Activated T-cell treated with anti-CD3 and anti-CD28 coated beads, Interleukin-2, amount 50 U/mL, for 4 hours (primary cell): ENCODE results near the gene RNF130. TPM values are rescaled to one million over a fixed set of nuclear protein-coding genes. Genes with fewer than 3 reads are reported as not detected.
"Not testable (repeated sequence)": the region's sequence is repeated elsewhere in the genome, so short reads cannot be mapped to it uniquely, and the experiment has no call there.

Source experiments
- ATAC-seq, 2 donors: fragments of 200-7000 bp; cut with Tn5 transposase; one replicate each; pipeline ENCODE4 v1.10.0; 2021
- DNase-seq: peaks from one replicate; pipeline ENCODE4 v3.0.0-alpha.2; 2020
- H3K27me3 Mint-ChIP-seq: one replicate; pipeline ENCODE4 v1.8.0; 2021; ENCODE audit warnings: low read depth, mixed read lengths
- H3K36me3 Mint-ChIP-seq: one replicate; pipeline ENCODE4 v1.8.0; 2022; ENCODE audit warnings: mixed read lengths; ENCODE audit not compliant: insufficient read depth
- H3K4me1 Mint-ChIP-seq: one replicate; pipeline ENCODE4 v1.8.0; 2021; ENCODE audit warnings: low read depth, mixed read lengths
- H3K4me3 Mint-ChIP-seq: one replicate; pipeline ENCODE4 v1.8.0; 2021; ENCODE audit warnings: mild to moderate bottlenecking, moderate library complexity, mixed read lengths
- H3K9me3 Mint-ChIP-seq: one replicate; pipeline ENCODE4 v1.8.0; 2021; ENCODE audit warnings: mixed read lengths
- total RNA-seq, 3 donors: library from RNA; stranded (reverse); gene quantifications; one replicate each; pipeline ENCODE4 v1.2.1, GENCODE V29; 2021

The RNF130 gene
- total RNA-seq, 3 donors from 2014 or later = 17.2 to 19.5 (median 18.4) TPM

DNA sequence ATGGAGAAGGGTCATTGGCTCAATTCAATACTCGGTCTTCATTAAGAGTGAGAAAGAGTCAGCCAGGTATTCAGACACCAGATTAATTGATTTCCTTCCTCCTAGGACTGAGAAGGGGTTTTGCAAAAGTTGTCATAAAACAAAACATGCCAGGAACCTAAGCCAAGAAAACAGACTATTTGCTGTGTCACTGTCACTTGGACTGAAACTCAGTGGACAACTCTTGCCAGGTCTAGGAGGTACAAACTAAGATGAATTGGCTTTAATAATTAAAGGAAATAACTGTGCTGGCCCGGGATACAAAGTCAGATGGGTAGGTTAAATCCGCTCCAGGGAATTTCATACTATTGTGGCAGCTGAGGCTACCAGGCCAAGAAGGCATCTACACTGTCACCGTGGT, 92.8 kb downstream of the RNF130 start:
- no peaks in the 10 kb centered on the region for H3K27me3 Mint-ChIP-seq
- ATAC-seq (no peak), DNase-seq (no peak)
- no peaks in the 10 kb centered on the region for H3K9me3 Mint-ChIP-seq
- peaks cover 4% of the 10 kb centered on the region for H3K4me1 Mint-ChIP-seq
- H3K36me3 Mint-ChIP-seq = peaks cover 21% of the 10 kb centered on the region
- no peak overlapping the region for H3K4me3 Mint-ChIP-seq

DNA sequence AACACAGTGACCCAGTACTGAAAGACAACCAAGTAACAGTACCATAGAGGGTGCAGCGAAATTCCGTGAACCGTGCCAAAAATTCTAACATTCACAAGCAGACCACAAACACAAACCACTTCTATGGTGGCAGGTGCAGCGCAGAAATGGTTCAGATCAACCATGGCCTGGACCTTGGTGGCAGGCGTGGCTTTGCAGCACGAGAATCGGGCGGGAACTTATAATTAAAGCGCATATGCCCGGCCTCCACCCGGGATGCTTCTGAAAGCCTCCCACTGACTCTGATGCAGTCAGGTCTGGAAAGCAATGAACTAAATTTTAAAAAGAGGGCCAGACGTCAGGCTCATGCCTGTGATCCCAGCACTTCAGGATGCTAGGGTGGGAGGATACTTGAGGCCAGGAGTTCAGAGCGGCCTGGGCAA, 95.8 kb downstream of the RNF130 start:
- Mint-ChIP-seq H3K4me1 (peaks cover 11% of the 10 kb centered on the region), H3K36me3 (peaks cover 21% of the 10 kb centered on the region), H3K9me3 (no peaks in the 10 kb centered on the region), H3K4me3 (no peak overlapping the region), H3K27me3 (no peaks in the 10 kb centered on the region)
- no peak for ATAC-seq
- DNase-seq = no peak

DNA sequence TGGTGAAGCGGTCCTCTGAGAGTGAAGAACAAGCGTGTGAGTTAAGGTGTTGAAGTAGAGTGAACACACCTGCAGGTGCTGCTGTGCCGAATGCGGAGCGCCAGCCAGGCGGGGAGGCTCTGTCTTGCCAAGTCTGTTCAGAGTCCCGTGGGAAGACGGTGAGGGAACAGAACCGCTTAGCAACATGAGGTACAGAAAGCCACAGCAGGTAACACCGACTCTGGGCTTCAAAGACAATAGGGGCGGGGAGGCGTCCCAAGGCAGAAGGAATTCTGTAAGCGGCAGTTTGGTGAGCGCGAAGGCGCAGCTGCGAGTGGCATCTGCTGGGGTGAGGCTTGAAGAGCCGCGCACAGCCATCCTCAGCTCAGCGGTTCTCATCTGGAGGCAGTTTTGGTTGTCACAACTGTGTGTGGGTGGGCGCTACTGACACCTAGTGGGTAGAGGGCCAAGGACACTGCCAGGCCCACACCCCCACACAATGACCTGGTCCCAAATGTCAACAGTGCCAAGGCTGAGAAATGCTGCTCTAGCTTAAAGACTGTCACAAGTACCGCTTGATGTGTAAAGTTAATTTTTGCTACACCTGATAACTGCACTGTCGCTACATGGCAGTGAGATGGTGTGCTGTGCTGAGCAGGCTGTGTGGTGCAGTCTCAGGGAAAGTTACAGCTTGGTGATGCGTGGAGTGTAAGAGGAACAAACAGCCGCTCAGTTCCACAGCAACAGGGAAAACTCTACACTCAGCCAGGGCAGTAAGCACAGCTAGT, 96.4 kb downstream of the RNF130 start:
- Mint-ChIP-seq H3K4me1 (peaks cover 12% of the 10 kb centered on the region), H3K4me3 (no peak overlapping the region), H3K27me3 (no peaks in the 10 kb centered on the region), H3K9me3 (no peaks in the 10 kb centered on the region), H3K36me3 (peaks cover 21% of the 10 kb centered on the region)
- ATAC-seq = no peak
- DNase-seq = no peak

DNA sequence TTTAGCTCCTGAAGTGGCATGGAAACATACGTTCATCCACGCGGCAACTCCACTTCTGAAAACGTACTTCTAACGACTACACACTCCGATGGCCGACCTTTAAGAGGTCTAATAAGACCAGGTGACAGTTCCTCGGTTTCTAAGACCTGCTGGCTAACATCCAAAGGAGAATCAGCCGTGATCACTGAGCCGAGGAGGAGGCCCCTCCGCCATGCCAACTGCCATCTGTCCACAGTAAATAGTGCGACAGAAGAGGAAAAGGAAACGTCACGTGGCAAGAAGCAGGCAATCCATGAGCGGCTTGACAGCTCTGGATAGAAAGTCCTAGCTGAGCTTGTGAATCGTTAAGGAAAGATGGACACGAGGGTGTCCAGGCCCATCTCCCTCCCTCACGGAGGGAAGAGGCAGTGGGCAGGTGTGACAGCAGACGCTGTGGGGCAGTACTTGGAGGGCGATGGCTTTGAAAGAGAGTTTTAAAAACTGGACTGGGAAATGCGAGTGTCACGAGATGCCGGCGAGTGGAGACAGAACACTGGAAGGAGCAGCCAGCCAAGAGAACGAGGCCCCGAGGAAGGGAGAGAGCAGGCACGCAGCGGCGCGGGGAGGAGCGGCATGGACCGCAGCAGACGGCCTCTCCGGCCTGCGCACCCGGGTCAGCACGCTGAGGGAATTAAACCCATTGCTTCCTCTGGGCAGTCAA, 97.2 kb downstream of the RNF130 start:
- no peaks in the 10 kb centered on the region for H3K9me3 Mint-ChIP-seq
- no peaks in the 10 kb centered on the region for H3K27me3 Mint-ChIP-seq
- H3K36me3 Mint-ChIP-seq = peaks cover 19% of the 10 kb centered on the region
- H3K4me1 Mint-ChIP-seq = peaks cover 12% of the 10 kb centered on the region
- no peak overlapping the region for H3K4me3 Mint-ChIP-seq
- ATAC-seq (no peak), DNase-seq (no peak)

DNA sequence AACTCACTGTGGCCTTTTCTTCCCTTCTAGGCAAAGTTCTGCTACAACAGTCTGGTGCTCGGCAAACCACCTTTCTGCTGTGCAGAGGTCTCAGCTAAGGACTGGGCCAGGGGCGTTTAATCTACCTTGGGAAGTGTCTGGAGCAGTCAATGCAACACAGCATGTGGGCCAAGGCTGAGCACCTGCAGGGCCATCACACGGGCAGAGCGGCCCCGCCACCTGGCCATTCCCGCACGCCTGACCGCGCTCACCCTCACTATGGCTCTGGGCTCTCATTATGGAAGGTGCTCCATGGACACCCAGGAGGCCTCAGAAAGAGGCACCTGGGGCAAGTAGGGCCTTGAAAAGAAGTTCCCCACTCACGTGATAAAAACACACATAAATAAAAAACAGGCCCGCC, 98.2 kb downstream of the RNF130 start:
- no peaks in the 10 kb centered on the region for H3K27me3 Mint-ChIP-seq
- ATAC-seq (no peak), DNase-seq (no peak)
- H3K4me3 Mint-ChIP-seq = no peak overlapping the region
- H3K36me3 Mint-ChIP-seq = peaks cover 18% of the 10 kb centered on the region
- peaks cover 12% of the 10 kb centered on the region for H3K4me1 Mint-ChIP-seq
- no peaks in the 10 kb centered on the region for H3K9me3 Mint-ChIP-seq

GRCh38 chr5:179969110-179969509, 102.4 kb downstream of the RNF130 start:
- Mint-ChIP-seq H3K4me1 (peaks cover 8% of the 10 kb centered on the region), H3K4me3 (no peak overlapping the region), H3K36me3 (peaks cover 25% of the 10 kb centered on the region), H3K27me3 (no peaks in the 10 kb centered on the region), H3K9me3 (no peaks in the 10 kb centered on the region)
- DNase-seq = no peak
- no peak for ATAC-seq

DNA sequence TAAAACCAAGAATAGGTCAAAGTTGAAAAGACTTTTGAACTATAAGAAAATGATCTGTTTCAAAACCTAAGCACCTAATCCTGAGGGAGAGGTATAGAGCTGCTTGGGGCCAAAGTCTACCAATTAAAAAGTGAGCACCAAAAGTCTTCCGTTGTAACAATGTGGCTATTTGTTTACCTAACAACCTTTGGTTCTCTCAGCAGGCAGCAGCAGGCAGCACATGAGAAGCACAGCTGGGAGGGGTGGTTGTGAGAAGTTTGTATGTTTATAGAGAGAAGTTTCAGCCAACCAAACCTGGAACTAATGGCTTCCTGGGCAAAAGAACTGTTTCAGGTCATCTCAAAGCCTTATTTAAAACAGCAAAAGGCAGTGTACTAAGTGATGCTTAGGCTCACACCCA, 104.1 kb downstream of the RNF130 start:
- H3K4me3 Mint-ChIP-seq = no peak overlapping the region
- peaks cover 38% of the 10 kb centered on the region for H3K36me3 Mint-ChIP-seq
- ATAC-seq (no peak), DNase-seq (no peak)
- H3K9me3 Mint-ChIP-seq = no peaks in the 10 kb centered on the region
- H3K27me3 Mint-ChIP-seq = no peaks in the 10 kb centered on the region
- H3K4me1 Mint-ChIP-seq = peaks cover 8% of the 10 kb centered on the region

DNA sequence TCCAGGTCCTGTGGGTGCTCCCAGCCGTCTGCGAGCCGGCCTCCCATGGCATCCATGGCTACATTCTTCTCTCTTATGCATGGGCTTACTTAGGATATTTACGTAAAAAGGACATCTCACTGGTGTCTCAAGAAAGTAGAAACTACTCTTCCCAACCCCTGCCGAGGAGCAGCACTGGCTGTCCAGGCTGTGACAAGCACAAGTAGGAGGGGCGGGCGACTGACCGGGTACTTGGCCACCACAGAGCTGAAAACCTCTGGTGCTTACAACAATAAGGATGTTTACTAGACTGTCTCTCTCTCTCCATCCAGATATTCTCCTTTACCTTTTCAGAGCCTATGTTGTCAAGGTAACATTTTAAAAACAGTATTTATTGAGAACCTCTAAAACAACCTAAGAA, 107.5 kb downstream of the RNF130 start:
- Mint-ChIP-seq H3K4me1 (no peaks in the 10 kb centered on the region), H3K36me3 (peaks cover 42% of the 10 kb centered on the region), H3K4me3 (no peak overlapping the region), H3K9me3 (no peaks in the 10 kb centered on the region), H3K27me3 (no peaks in the 10 kb centered on the region)
- ATAC-seq (no peak), DNase-seq (no peak)

GRCh38 chr5:179963375-179963774, 108.2 kb downstream of the RNF130 start:
- H3K9me3 Mint-ChIP-seq = no peaks in the 10 kb centered on the region
- no peaks in the 10 kb centered on the region for H3K4me1 Mint-ChIP-seq
- DNase-seq (no peak), ATAC-seq (no peak)
- H3K4me3 Mint-ChIP-seq = no peak overlapping the region
- no peaks in the 10 kb centered on the region for H3K27me3 Mint-ChIP-seq
- H3K36me3 Mint-ChIP-seq = peaks cover 42% of the 10 kb centered on the region

GRCh38 chr5:179960204-179960831, 111.2 kb downstream of the RNF130 start:
- H3K36me3 Mint-ChIP-seq = peaks cover 27% of the 10 kb centered on the region
- no peaks in the 10 kb centered on the region for H3K9me3 Mint-ChIP-seq
- no peak overlapping the region for H3K4me3 Mint-ChIP-seq
- DNase-seq (no peak), ATAC-seq (no peak)
- H3K27me3 Mint-ChIP-seq = no peaks in the 10 kb centered on the region
- no peaks in the 10 kb centered on the region for H3K4me1 Mint-ChIP-seq

DNA sequence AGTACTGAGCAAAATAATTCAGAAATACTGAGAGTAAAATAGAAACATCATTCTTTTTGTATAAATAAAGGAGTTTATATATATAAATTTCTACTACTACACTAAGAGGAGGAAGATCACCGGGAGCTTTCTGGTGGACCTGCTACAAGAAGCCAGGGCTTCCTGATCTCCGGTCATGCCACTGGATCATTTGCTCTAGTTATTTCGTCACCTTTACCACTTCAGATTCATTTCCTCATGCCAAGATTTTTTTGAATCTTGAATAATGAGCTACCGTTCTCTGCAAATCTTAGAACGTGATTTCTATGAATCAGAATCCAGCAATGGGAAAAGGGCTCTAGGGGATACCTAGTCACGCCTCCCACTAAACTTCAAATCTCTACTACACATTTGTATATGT, 111.9 kb downstream of the RNF130 start:
- ATAC-seq = no peak
- no peak for DNase-seq
- Mint-ChIP-seq H3K4me1 (no peaks in the 10 kb centered on the region), H3K4me3 (no peak overlapping the region), H3K27me3 (no peaks in the 10 kb centered on the region), H3K9me3 (no peaks in the 10 kb centered on the region), H3K36me3 (peaks cover 28% of the 10 kb centered on the region)

- H3K9me3 Mint-ChIP-seq, H3K4me3 Mint-ChIP-seq, H3K27me3 Mint-ChIP-seq, DNase-seq, ATAC-seq, H3K4me1 Mint-ChIP-seq: not testable (repeated sequence)
- peaks cover 31% of the 10 kb centered on the region for H3K36me3 Mint-ChIP-seq
These were observed 112.4 kb downstream of the RNF130 start for GRCh38 chr5:179959118-179959517.

DNA sequence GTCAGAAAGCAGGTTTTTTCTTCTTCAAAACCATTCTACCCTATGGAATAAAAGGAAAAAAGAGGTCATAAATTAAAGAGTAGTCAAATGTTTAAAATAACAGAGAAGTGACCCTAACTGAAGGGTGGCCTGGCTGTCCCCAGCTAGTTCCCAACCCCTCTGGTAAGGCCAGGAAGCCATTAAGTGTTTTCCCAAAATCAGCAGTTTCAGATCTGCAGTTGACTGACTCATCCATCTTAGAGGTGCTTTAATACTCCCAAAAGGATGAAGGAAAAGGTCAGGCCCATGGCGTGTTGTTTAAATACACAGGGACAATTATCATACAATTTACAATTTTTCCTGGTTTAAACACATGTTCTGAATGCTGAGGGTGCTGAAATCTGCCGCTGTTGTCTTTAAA, 115.9 kb downstream of the RNF130 start:
- Mint-ChIP-seq H3K27me3 (no peaks in the 10 kb centered on the region), H3K36me3 (peaks cover 15% of the 10 kb centered on the region), H3K4me1 (no peaks in the 10 kb centered on the region), H3K9me3 (no peaks in the 10 kb centered on the region), H3K4me3 (no peak overlapping the region)
- DNase-seq = no peak
- ATAC-seq = no peak

DNA sequence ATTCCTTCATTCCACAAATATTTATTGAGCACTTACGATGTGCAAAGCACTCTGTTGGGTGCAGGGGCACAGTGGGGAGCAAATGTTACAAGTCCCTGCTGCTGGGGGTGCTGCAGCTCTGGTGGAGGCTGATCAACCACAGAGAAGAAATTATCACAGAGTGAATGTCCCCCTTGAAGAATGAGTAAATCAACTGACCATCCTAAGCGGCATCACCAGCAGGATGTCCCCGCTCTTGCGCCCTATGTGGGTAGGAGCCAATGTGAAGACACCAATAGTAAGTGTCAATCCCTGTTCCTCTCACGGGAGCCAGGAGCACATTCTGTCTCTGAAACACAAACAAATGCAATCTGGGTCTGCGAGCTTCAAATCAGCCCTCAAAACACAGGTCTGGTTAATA, 116.5 kb downstream of the RNF130 start:
- no peak for DNase-seq
- H3K36me3 Mint-ChIP-seq = peaks cover 15% of the 10 kb centered on the region
- no peaks in the 10 kb centered on the region for H3K4me1 Mint-ChIP-seq
- no peak for ATAC-seq
- H3K4me3 Mint-ChIP-seq = no peak overlapping the region
- H3K9me3 Mint-ChIP-seq = no peaks in the 10 kb centered on the region
- H3K27me3 Mint-ChIP-seq = no peaks in the 10 kb centered on the region

DNA sequence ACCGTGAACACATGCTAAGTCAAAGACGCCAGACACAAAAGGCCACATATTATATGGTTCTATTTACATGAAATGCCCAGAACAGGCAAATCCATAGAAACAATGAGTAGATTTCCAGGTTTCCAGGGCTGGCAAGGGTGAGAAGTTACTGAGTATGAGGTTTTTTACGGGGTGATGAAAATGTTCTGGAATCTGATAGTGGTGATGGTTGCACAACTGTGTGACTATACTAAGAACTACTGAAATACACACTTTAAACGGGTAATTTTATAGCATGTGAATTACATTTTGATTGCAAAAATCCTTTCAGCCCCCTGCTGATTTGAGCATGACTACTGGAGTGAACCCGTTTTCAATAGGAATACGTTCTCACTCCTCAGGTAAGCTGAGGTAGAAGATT, 117.1 kb downstream of the RNF130 start:
- Mint-ChIP-seq H3K4me3 (no peak overlapping the region), H3K36me3 (peaks cover 15% of the 10 kb centered on the region), H3K27me3 (no peaks in the 10 kb centered on the region), H3K9me3 (no peaks in the 10 kb centered on the region), H3K4me1 (no peaks in the 10 kb centered on the region)
- DNase-seq (no peak), ATAC-seq (no peak)
